NOMO-1 (cell line): ENCODE data around the gene CST7.

Experiments used
- DNase-seq, 2 experiments: peaks; one replicate each; lab custom pipeline; 2025; ENCODE audit not compliant: unreplicated experiment in 2 of 2; lab: John Stamatoyannopoulos, UW

The CST7 gene

DNA sequence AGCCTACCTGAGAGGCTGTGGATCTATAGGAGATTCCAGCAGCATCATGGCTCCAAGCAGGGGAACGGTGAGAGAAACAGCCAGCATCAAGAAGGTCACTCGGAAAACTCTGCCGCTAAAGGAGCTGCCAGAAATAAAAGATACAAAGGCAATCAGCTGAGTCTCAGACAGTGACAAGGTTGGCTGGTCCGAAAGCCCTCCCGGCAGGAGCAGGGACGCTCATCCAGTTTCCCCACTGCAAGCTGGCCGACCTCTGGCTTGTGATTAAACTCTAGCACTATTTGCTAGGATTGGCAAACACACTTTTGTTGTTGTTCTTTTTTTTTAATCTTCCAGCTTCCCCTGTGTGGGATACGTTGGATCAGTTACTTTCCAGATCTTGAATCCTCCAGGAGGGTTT lies 34.8 kb downstream of the CST7 start:
- DNase-seq = no peak

DNA sequence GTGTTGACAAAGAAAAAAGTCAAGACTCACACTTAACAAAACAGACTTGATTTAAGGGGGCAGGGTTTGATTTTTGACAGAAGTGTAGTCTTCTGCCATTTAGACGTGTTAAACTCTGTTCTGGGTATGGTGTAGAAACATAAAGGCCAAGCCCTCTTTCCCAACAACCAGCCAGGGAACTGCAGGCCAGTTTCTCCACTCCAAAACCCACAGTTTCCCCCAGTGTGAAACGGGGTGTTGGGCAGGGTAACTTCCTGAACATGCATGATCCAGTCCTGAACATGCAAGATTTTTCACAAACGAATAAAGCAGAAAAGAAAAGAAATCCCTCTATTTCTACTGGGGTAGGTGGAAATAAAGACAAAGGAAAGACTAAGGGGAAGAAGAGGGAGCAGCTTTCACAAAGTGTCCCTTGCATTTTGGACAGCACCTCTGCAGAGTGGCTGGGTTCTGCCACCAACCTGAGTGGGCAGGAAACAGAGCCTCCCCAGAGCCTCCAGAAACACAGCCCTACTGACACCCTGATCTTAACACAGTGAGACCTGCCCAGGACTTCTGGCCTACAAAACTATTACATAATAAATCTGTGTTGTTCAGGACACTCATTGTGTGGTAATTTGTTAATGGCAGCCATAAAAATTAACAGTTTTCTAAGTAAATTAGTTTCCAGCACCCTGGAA lies 36.0 kb downstream of the CST7 start:
- DNase-seq = no peak

DNA sequence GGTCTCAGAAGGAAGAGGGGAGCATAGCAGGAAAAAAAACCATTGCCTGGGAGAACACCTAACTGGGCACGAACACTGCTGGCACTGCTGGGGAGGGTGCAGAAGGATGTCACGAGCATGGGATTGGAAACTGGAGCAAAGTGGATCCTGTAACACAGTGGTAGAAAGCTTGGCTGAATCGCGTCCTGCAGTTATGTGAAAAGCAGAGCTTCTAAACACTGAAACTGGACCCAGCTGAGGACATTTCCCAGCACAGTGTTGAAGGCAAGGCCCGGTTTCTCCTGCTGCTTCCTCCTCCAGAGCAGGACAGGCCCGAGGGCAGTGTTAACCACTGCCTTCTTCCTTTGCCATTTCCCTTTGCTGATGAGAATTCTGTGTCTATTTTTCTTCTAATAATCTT lies 36.7 kb downstream of the CST7 start:
- DNase-seq = no peak

DNA sequence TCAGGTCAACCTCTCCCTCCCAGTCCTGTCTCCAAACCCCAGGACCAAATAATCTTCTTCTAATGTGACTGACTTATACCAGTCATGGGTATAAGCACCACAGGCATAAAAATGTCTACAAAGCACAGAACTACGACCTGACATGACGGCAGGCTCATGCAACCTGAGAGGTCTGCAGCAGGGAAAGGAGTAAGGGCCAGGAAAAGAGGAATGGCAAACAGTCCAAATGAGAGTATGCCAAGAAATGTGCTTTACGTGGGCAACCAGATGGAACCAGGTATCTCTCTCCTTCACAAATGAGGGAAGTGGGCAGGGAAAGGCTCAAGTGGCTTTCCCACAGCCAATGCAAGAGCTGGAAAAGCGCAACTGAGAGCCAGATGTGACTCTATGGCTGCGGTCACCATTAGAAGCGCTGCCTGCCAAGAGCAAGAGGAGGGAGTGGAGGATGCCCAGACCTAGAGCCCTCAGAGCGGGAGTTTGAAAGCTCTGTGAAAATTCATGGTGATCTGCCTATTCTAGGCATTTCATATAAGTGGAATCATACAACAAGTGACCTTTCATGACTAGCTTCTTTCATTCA lies 37.5 kb downstream of the CST7 start:
- DNase-seq = no peak

DNA sequence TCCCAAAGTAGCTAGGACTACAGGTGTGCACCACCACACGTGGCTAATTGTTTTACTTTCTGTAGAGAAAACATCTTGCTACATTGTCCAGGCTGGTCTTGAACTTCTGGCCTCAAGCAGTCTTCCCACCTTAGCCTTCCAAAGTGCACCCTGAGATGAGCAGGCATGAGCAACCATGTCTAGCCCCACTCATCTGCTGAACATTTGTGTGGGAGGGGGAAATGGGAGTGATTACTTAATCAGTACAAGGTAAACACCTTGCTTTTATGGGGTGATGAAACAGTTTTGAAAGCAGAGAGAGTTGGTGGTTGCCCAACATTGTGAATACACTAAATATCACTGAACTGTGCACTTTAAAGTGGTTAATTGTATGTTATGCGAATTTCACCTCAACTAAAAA lies 38.2 kb downstream of the CST7 start:
- no peak for DNase-seq

DNA sequence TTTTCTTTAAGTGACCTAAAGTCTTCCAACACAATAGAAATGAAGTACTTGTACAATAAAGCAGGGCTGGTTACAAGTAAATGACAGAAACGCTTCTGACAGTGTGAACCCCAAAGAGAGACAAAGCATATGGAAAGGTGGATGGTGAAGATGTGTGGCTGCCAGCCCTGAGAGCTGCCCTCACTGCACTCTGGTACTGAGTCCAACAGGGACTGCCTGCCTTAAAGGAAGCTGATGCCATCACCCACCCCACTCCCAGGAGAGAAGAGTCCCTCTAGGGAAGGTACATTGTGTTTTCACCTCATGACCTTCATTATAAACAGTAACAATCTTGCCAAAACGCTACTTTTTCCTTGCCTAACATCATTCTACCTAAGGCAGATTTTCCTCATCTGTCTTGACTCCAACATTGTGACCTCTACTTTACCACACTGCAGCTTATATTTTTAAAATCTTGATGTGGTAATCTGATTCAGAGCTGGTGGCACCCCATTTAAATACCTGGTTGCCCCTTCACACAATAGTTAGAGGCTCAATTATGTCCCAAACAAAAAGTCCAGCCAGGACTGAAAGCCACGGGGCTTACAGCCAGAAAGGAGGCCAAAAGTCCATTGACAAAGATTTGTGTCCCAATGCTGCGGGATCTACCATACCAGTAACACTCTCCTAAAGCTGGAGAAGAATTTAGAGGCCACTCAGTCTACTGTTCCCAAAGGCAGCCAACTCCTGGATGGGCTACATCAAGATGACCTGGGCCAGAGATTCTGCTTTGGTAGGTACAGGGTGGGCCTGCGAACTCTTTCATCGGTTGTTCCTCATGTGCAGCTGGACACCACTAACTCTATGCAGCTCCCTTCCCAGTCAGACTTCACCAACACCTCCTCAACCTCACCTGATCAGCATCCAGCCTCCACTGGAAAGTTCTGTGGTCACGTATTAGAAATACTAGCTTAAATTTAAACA lies 39.1 kb downstream of the CST7 start:
- DNase-seq = no peak

DNA sequence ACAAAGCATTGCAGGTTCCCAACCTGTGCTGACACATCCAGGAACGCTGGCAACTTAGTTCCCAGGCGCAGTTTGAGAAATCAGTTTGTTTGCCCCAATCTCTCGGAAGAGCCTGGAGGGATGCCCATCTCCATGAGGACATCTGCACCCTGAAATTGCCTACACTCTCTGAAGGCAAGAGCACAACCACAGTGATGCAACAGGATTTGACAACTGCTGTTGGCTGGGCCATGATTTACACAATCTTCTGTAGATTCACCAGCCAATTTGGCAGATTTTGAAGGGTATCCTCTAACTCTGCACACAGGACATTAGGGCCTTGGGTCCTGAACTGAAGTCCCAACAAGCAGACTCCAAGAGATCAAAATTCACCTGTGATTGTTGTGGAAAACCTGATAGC lies 40.1 kb downstream of the CST7 start:
- no peak for DNase-seq

DNA sequence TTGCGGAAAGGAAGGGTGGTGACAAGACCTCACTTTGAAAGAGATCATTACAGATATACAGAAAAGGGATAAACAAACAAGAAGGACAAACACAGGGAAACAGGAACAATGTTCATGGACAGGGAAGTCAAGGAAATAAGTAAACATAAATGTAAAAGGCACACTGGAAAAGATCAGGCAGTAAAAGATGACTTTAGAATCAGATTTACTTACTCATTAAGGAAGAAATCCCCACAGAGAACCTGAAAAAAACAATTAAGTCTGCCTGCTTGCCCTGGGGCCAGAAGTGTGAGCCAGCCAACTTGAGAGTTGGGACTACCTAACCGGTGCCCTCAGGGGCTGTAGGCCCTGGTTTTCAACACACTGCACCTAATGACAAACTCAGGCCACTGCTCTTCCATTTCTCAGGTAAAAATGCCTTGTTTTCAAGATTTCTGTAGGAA lies 41.8 kb downstream of the CST7 start:
- DNase-seq = no peak

DNA sequence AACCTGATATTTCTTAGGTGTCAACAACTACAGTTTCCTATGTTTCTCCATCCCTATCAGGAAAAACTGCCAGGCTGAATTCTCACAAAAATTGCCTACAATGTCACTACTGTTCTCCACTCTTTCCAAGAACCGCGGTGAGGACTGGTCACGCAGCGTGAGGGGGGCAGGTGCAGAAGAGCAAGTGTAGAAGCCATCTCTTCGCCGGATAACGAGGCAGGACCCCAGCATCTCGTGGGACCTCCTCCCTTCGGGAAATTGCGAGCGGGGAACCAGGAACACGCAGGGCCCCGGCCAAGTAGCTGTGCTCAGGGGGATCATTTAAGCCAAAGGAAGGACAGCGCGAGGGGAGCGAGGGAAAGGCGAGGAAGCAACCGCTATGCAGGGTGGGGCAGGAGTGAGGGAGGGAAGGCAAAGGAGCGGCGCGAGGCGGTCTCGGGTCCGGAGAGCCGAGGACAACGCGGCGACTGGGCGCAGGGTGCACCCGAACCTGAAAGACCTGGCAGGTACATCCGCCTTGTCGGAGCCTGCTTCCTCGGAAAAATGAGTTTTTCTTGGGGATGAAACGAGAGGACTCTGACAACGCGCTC lies 42.9 kb downstream of the CST7 start:
- no peak for DNase-seq

DNA sequence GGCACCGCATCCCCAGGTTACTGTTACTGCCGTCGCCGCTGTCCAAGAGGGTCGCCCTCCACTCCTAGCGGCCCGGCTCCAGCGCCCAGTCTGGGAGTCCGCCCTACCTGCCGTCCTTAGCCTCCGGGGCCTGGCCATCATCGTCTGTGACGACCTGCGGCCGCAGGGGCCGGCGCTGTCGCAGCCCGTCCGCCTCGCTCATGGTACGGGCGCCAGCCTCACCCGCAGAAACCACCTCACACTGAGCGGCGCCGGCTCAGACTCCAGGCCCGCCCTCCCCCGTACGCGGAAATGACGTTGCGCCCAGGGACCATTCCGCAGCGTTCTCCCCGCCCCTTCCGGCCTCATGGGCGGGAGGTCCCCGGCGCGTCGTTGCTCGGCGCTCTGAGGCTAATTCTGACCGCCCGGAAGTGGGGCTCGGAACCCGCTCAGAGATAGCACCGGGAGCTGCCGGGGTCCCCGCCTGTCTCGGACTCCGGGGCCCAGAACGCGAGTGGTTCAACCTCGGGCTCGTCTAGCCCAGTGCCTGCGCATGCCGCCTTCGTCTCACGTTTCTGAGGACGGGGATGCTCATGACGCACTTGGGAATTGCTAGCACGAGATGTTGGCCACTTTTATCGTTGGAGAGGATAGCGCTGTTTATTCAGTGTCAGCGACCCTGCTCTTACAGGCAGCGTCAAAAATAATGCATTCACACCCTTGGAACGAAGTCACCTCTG lies 43.6 kb downstream of the CST7 start, which contains the start of gene APMAP:
TSS of gene APMAP (minus strand) at position 265 of the 719 bp plus-strand sequence. CDS start at position 202, 63 bp downstream.
- DNase-seq = peak; percentile 80 to 95

DNA sequence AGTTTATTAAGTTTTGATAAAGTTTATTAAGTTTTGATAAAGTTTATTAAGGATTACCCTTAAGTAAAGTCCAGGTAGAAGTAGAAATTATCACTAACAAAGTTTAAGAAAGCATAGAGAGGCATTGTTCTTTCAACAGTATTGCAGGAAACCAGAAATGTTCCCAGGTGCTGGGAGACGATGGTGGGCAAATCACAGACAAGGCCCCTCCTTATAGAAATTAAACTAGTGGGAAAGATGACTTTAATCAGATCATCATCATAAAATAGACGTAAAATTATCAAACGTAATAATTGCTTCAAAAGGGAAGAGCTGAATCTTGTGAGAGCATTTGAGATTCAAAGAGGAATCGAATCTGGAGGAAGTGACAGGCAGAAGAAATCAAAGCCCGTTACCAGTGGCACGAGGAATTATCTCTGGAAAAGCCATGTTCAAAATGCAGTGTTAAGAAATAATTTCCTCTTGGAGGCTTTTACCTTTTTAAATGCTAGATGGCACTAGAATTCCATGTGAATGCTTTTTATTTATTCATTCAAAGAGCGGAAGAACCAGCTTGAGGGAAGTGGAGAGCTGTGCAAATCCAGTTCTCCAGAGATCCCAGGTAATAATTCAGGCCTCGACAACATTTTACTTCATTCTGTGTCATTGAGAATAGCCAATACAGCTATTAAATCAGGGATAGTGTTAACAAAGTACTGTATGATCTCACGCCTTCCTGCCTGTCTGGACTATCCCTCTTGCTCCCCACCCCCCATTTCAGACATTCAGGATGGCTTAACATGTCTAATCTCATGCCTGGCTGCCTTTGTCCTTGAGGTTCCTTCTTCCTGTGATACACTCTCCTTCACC lies 44.5 kb downstream of the CST7 start:
- DNase-seq = peak in 1 of 2 experiments; percentile 9

DNA sequence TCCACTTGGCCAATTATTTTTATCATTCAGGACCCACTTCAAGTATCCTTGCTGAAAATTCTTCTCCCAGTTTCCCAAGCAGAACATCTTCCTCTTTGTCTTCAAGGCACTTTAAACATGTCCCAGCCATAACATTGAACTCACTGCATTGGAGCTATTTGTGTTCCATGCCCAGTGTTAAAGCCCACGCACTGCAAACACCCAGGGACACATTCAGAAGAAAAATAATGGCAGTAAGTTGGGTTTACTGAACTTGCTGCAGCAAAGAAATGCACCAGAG lies 45.1 kb downstream of the CST7 start:
- no peak for DNase-seq

DNA sequence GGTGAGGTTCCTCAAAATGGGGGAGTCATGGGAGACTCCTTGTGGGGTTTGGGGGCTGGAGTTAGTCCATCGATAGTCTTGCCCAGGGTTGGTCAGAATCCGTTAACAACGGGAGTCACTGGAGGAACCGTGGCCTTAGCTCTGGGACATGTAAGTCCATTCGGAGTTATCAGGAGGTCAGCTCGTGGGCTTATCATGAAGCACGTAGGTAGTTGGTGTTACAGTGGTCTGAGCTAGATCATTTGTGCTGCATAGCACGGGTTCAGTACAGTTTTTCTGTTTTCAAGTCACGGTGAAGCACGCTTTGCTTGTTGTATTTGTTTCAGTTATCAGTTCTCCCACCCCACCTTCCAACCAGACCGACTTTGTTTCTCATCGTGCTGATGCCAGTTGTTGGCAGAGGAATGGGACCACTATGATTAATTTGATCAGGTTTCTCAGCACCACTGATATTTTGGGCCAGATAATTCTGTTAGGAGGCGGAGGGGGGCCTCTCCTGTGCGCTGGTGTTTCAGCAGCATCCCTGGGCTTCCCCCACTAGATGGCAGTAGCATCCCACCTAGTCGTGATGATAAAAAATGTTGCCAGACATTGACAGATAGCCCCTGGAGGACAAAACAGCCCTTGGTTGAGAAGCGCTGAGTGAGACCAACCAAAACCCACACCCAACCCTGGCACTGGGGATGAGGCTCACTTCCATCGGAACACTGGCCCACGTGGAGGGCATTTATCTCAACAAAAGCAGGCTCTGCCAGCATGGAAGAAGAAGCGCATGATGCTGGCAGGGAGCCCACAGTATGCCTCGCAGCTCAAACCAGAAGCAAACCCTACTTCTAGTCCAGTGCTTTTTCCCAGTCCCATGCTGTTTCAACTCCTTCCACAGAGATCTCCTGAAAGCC lies 45.6 kb downstream of the CST7 start:
- DNase-seq = peak; percentile 35 to 62

DNA sequence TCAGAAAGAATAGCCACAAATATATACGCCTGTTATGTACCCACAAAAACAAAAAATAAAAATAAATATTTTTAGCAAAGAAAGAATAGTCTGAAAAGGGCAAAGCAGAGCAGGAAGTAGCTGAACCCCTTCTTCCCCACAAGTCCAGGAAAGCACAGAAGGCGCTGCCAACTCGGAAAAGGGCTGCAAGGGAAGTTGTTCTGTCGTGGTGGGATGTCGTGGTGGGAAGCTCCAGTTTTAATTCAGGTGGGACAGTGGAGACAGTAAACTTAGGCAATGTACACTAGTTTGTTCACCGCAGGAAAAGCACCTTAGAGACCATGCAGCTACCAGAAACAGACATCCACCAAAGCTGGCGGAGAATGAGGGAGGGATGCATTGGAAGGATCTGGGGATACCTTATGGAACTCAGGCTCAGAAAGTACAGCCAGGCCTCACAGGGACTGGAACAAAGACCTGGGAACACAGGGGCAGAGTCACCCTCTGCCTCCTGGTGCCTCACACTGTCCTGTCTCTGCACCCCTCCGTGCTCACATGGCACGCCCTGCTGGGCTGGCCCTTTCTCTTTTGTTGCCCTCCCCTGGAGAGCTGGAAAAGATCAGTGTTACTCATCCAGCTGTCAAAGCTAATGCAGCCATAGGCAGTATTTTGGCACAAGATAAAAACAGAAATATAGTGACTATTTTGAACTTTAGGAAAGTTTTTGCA lies 46.8 kb downstream of the CST7 start:
- DNase-seq = no peak

DNA sequence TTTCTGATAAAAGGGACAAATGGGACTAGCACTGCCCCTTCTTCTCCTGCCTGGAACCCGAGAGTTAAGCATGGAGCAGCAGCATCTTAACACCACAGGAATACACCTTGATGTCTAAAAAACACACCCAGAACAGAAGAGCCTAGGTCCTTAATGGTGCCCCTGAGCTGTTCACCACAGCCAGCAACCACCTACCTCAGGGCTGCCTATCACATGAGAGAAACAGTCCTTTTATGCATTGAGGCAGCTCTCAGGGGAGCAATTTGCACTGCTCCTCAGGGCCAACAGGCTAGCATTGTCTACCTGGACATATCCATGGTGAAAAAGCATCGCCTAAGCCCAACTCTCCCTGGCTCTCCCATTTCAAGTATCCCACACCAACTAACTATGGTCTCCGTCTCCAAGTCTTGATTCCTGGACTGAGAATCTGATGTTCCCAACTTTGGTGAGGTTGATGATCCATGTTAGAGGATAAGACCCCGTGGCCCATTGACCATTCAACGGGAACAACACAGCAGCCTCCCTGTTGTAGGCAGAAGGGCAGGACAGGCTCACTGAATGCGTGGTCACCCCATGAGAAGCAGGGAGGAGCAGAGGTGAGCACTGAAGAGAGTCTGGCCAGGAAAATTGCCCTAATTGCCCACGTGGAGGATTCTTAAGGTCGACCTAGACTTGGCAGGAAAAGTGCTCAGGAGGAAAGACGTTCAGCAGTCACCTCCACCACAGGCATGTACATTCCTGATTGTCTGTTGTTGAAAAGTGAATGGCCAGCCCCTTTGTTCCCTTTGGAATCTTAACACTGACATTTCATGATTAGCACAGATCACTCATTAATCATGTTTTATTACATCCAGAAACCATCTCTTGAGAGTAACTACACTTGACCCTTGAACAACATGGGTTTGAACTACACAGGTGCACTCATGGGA lies 47.6 kb downstream of the CST7 start:
- DNase-seq = no peak

DNA sequence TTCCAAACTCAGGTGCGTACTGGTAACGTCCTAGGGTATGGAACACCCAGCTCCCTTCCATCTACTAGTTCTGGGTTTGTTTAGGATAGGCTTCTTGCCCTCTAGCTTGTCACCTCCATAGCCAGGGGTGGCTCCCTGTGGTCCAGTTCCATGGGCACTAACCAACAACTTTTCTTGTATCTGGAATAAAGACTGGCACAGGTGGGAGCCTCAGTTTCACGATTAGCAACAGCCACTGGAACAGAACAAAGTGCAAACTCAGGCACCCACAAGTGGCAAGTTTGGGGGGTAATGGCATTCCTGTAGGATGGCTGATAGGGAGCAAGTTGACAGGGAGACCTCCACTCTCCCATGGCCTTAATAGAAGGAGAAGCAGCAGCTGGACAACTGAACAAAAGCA lies 49.1 kb downstream of the CST7 start:
- DNase-seq = no peak
